Measurements from ENCODE around the gene FAM114A1.

FAM114A1 gene

GRCh38 chr4:38950734-38951133, 83.1 kb downstream of the FAM114A1 start:
- no peak for TF ChIP-seq CTCF (IDR thresholded peaks at IDR 0.05; ENCODE audit: extremely low read depth, insufficient read depth, missing control alignments)
- in situ Hi-C loops (cut with MboI; ENCODE audit: low pct_unique_long_range_greater_than_20kb, low sequenced_read_pairs, unreplicated experiment), result no loop called here
- no peak for DNase-seq (ENCODE audit: low spot score)

GRCh38 chr4:38951598-38951997, 84.0 kb downstream of the FAM114A1 start:
- in situ Hi-C loops (cut with MboI; ENCODE audit: low pct_unique_long_range_greater_than_20kb, low sequenced_read_pairs, unreplicated experiment), result no loop called here
- DNase-seq (ENCODE audit: low spot score), result no peak
- TF ChIP-seq CTCF (IDR thresholded peaks at IDR 0.05; ENCODE audit: extremely low read depth, insufficient read depth, missing control alignments), result no peak

GRCh38 chr4:38952017-38952416, 84.4 kb downstream of the FAM114A1 start:
- in situ Hi-C loops (cut with MboI; ENCODE audit: low pct_unique_long_range_greater_than_20kb, low sequenced_read_pairs, unreplicated experiment), result no loop called here
- DNase-seq (ENCODE audit: low spot score), result no peak
- no peak for TF ChIP-seq CTCF (IDR thresholded peaks at IDR 0.05; ENCODE audit: extremely low read depth, insufficient read depth, missing control alignments)

GRCh38 chr4:38954727-38955126, 87.1 kb downstream of the FAM114A1 start:
- TF ChIP-seq CTCF (IDR thresholded peaks at IDR 0.05; ENCODE audit: extremely low read depth, insufficient read depth, missing control alignments), result no peak
- DNase-seq (ENCODE audit: low spot score), result no peak

GRCh38 chr4:38955957-38956356, 88.4 kb downstream of the FAM114A1 start:
- DNase-seq (ENCODE audit: low spot score), result no peak
- in situ Hi-C loops (cut with MboI; ENCODE audit: low pct_unique_long_range_greater_than_20kb, low sequenced_read_pairs, unreplicated experiment), result no loop called here
- no peak for TF ChIP-seq CTCF (IDR thresholded peaks at IDR 0.05; ENCODE audit: extremely low read depth, insufficient read depth, missing control alignments)

More at GRCh38 chr4:38954727-38955126, 87.1 kb downstream of the FAM114A1 start:
- in situ Hi-C loops (cut with MboI; ENCODE audit: low pct_unique_long_range_greater_than_20kb, low sequenced_read_pairs, unreplicated experiment), result no loop called here

- no peak for DNase-seq (ENCODE audit: low spot score)
- TF ChIP-seq CTCF (IDR thresholded peaks at IDR 0.05; ENCODE audit: extremely low read depth, insufficient read depth, missing control alignments), result no peak
- in situ Hi-C loops (cut with MboI; ENCODE audit: low pct_unique_long_range_greater_than_20kb, low sequenced_read_pairs, unreplicated experiment), result no loop called here
Measured at GRCh38 chr4:38957261-38957815, 89.7 kb downstream of the FAM114A1 start.

- no peak for DNase-seq (ENCODE audit: low spot score)
- in situ Hi-C loops (cut with MboI; ENCODE audit: low pct_unique_long_range_greater_than_20kb, low sequenced_read_pairs, unreplicated experiment), result no loop called here
- TF ChIP-seq CTCF (IDR thresholded peaks at IDR 0.05; ENCODE audit: extremely low read depth, insufficient read depth, missing control alignments), result no peak
Measured at GRCh38 chr4:38957893-38958292, 90.3 kb downstream of the FAM114A1 start.

Data from GM13977 (cell line).